Measurements from ENCODE around the gene TMEM53. TPM values are rescaled to one million over a fixed set of nuclear protein-coding genes. Genes with fewer than 3 reads are reported as not detected.

Gene TMEM53
- total RNA-seq, 1 experiment from 2014 or later, result 6.2 TPM

- Mint-ChIP-seq H3K27ac (0 out of 7 replicates have a peak overlapping the region, but pooled peaks of 1 of the 3 experiments have one; percentile 11), H3K4me1 (peaks cover 4% of the 10 kb centered on the region in 2 experiments; a peak in 2 of 4 replicates), H3K4me3 (no peak overlapping the region), H3K27me3 (ENCODE audit: low read depth) (peaks cover 5% of the 10 kb centered on the region; the same call in 1 of the 2 replicates), H3K36me3 (ENCODE audit: insufficient read depth in 1 of 3, low read depth in 3 of 3) (no peaks in the 10 kb centered on the region), H3K9me3 (no peaks in the 10 kb centered on the region)
- H2BK5ac ChIP-seq (ENCODE audit: insufficient read length, low read length), result no peak overlapping the region
- no peak overlapping the region for H3T11ph ChIP-seq (ENCODE audit: low read length)
- H3K9ac ChIP-seq (ENCODE audit: extremely low read depth, insufficient read length, low read length), result no peak overlapping the region
- H4K91ac ChIP-seq (ENCODE audit: insufficient read length, low read depth, low read length), result no peak overlapping the region
- H3K27me3 ChIP-seq (ENCODE audit: insufficient read depth, low read length), result no peaks in the 10 kb centered on the region
- no peak overlapping the region for H2BK12ac ChIP-seq (ENCODE audit: insufficient read length, low read depth, low read length)
- H3K4me1 ChIP-seq (ENCODE audit: insufficient read depth, low read length), result no peaks in the 10 kb centered on the region
- WGBS (ENCODE audit: extremely low coverage, insufficient read length, low lambda C conversion rate), result no CpG with 5 or more reads among the region's 7 CpGs
- no peak overlapping the region for H3K14ac ChIP-seq (ENCODE audit: insufficient read depth, low read length)
- H2AFZ ChIP-seq (ENCODE audit: low read length), result no peak overlapping the region
- no peaks in the 10 kb centered on the region for H3K79me2 ChIP-seq (ENCODE audit: insufficient read depth, low read length)
- H4K8ac ChIP-seq (replicated peaks; ENCODE audit: insufficient read length, low read depth, low read length), result no peak overlapping the region
- no peak overlapping the region for H3K4ac ChIP-seq (ENCODE audit: low read depth, low read length)
- no peak overlapping the region for H3K4me2 ChIP-seq (ENCODE audit: insufficient read depth, insufficient read length, low read length)
- H2BK15ac ChIP-seq (ENCODE audit: low read depth, low read length), result no peak overlapping the region
- H2BK20ac ChIP-seq (ENCODE audit: low read depth, low read length, poor library complexity, severe bottlenecking), result no peak overlapping the region
- H4K20me1 ChIP-seq (ENCODE audit: control insufficient read depth, insufficient read depth, insufficient read length), result no peaks in the 10 kb centered on the region
- H3K56ac ChIP-seq (ENCODE audit: insufficient read length, low read depth, low read length), result no peak overlapping the region
- TF ChIP-seq CTCF (conservative IDR thresholded peaks at IDR 0.05), result no peak
- H2BK120ac ChIP-seq (ENCODE audit: low read depth, low read length, poor library complexity, severe bottlenecking), result no peak overlapping the region
- H3K23me2 ChIP-seq (ENCODE audit: insufficient read length, low read depth, low read length, poor library complexity, severe bottlenecking), result no peaks in the 10 kb centered on the region
- H3K9me3 ChIP-seq (ENCODE audit: control insufficient read depth, low read depth, low read length), result no peaks in the 10 kb centered on the region
- no peak overlapping the region for H4K5ac ChIP-seq (ENCODE audit: insufficient read length, low read depth, low read length)
- no peaks in the 10 kb centered on the region for H3K79me1 ChIP-seq (ENCODE audit: insufficient read depth, low read depth, low read length, poor library complexity, severe bottlenecking)
- no peak overlapping the region for H3K18ac ChIP-seq (ENCODE audit: insufficient read length, low read depth, low read length)
- H2AK5ac ChIP-seq (ENCODE audit: insufficient read length, low read length), result no peak overlapping the region
- DNase-seq, result no peak
- H3K23ac ChIP-seq (ENCODE audit: insufficient read length, low read depth, low read length), result no peak overlapping the region
- no peak overlapping the region for H3K27ac ChIP-seq (ENCODE audit: insufficient read length, low read depth, low read length)
Measured at GRCh38 chr1:44701141-44701573, 26.9 kb upstream of the TMEM53 start.
